ENCODE results near the gene ENDOG.
"Not testable (repeated sequence)": the region's sequence is repeated elsewhere in the genome, so short reads cannot be mapped to it uniquely, and the experiment has no call there.

The ENDOG gene

GRCh38 chr9:128862401-128862851 is 44.1 kb downstream of the ENDOG start:
- no peak for DNase-seq (ENCODE audit: low spot score)

- peak; percentile 83 for DNase-seq (ENCODE audit: low spot score)
These were observed 45.3 kb downstream of the ENDOG start for GRCh38 chr9:128863647-128864046.

- no peak for DNase-seq (ENCODE audit: low spot score)
These were observed 52.0 kb downstream of the ENDOG start for GRCh38 chr9:128870128-128870940.

DNA sequence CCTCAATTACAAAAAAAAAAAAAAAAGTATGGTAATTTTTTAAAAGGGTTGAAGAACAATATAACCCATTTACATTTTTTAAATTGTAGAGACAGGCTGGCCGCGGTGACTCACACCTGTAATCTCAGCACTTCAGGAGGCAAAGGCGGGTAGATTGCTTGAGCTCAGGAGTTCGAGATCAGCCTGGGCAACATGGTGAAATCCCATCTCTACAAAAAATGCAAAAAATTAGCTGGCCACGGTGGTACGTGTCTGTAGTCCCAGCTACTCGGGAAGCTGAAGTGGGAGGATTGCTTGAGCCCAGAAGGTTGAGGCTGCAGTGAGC is 52.6 kb downstream of the ENDOG start:
- not testable (repeated sequence) for DNase-seq (ENCODE audit: low spot score)
